ENCODE results near the gene PROX2.

Gene PROX2

DNA sequence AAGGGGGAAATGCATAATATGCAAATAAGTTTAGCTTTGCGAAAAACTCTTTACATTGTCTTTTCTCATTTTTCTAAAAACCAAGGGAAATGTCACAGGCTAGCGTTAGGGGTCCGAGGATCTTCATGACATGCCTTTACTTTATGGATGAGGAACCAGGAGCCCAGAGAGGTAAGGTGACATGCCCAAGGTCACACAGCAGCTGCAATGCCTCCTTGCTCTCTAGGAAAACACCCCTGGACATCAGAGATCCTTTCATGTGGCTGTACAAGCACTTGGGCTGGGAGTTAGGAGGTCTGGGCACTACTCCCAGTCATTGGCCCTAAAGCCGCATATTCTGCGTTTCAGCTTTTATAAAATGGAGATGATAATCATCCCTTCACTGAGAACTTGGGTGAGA is 741 bp downstream of the PROX2 start:
- no peak overlapping the region for H3K27ac Mint-ChIP-seq
- no peak for DNase-seq
- H3K36me3 Mint-ChIP-seq (ENCODE audit: low read depth) = no peaks in the 10 kb centered on the region
- H3K9me3 Mint-ChIP-seq = no peaks in the 10 kb centered on the region
- peaks cover 27% of the 10 kb centered on the region for H3K4me1 Mint-ChIP-seq (ENCODE audit: low read depth)
- no peak overlapping the region for H3K4me3 Mint-ChIP-seq
- H3K27me3 Mint-ChIP-seq = no peaks in the 10 kb centered on the region

DNA sequence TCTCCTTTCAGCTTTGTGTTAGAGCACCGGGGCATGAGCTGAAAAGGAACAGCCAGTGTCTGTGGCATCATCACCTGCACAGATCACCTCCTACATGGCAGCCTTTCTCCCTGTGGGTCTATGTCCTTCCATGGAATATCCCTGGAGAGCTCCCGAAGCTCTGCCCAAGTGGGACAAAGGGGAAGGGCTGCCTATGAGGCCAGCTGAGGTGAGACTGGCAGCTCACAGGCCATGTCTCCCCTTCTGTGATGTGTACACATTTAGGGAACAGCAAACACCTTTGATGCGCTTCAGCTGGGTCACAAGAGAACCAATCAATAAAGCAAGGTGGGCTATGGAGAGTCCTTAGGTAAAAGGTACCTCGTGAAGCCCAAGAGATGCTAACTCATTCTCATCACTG is 4.1 kb downstream of the PROX2 start:
- H3K27ac Mint-ChIP-seq = no peak overlapping the region
- no peaks in the 10 kb centered on the region for H3K36me3 Mint-ChIP-seq (ENCODE audit: low read depth)
- H3K4me1 Mint-ChIP-seq (ENCODE audit: low read depth) = peaks cover 31% of the 10 kb centered on the region
- H3K27me3 Mint-ChIP-seq = no peaks in the 10 kb centered on the region
- no peak overlapping the region for H3K4me3 Mint-ChIP-seq
- no peak for DNase-seq
- no peaks in the 10 kb centered on the region for H3K9me3 Mint-ChIP-seq

DNA sequence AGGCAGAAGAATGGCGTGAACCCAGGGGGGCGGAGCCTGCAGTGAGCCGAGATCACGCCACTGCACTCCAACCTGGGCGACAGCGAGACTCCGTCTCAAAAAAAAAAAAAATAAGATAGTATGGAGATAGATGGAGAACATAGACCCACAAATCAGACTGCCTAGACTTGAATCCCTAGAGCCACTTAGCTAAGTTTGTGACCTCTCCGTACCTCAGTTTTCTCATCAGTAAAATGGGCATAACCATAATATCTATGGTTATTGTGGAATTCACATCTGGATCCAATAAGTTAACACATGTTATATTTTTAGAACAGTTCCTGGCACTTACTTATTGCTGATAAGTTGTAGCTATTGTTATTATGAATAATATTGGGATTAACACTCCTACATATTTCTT is 7.2 kb downstream of the PROX2 start:
- H3K9me3 Mint-ChIP-seq = no peaks in the 10 kb centered on the region
- DNase-seq = no peak
- H3K27ac Mint-ChIP-seq = no peak overlapping the region
- H3K27me3 Mint-ChIP-seq = no peaks in the 10 kb centered on the region
- no peaks in the 10 kb centered on the region for H3K36me3 Mint-ChIP-seq (ENCODE audit: low read depth)
- H3K4me1 Mint-ChIP-seq (ENCODE audit: low read depth) = peaks cover 23% of the 10 kb centered on the region
- H3K4me3 Mint-ChIP-seq = no peak overlapping the region

DNA sequence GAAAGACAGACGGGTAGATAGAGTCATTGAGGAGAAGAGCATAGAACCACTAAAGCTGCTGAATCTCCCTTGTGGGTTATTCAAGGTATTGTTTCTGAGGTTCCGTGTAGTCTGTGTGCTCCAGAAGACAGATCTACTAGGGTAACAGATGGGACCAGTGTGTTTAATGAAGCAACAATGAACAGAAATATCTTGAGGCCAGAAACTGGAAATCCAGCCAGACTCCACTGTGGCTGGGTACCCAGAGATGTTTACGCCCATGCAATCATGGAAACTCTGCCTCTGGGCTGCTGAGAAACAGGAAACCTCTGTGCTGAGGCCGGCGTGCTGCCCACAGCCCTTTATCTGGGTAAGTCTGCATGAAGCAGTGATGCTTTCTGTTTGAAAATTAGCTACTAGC is 8.3 kb downstream of the PROX2 start:
- no peaks in the 10 kb centered on the region for H3K9me3 Mint-ChIP-seq
- peak overlapping the region; percentile 30 for H3K4me3 Mint-ChIP-seq
- H3K27me3 Mint-ChIP-seq = no peaks in the 10 kb centered on the region
- peak overlapping the region; percentile 82 for H3K27ac Mint-ChIP-seq
- peaks cover 23% of the 10 kb centered on the region for H3K4me1 Mint-ChIP-seq (ENCODE audit: low read depth)
- H3K36me3 Mint-ChIP-seq (ENCODE audit: low read depth) = no peaks in the 10 kb centered on the region
- DNase-seq = peak; percentile 52

DNA sequence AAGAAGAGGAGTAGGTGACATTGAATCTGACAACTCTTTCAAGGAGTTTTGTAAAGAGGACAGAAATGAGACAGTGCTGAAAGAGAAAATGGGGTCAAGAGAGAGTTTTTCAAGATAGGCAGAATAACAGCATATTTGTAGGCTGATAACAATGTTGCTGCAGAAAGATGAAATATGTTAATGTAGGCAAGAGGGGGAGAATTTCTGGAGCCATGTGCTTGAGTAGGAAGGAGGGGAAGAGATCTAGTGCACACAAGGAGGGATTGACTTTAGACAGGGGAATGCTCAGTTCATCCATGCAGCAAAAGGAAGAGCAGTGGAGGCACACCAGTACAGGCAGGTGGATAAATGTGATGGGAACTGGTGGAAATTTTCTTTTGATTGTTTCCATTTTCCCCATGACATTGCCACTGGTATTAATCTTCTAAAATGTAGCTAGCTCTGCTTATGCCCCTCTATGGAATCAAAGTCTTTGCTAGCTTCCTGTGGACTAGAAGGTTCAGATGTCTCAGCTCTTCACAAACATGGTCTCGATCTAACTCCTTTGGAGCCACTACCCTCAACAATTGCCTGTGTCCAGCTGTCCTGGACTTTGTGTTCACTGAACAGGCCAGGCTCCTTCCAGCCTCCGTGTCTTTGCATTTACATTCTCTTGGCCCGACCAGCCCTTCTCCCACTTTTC is 9.1 kb downstream of the PROX2 start:
- H3K4me3 Mint-ChIP-seq = no peak overlapping the region
- no peak for DNase-seq
- H3K36me3 Mint-ChIP-seq (ENCODE audit: low read depth) = no peaks in the 10 kb centered on the region
- peak overlapping the region; percentile 1 for H3K27ac Mint-ChIP-seq
- H3K4me1 Mint-ChIP-seq (ENCODE audit: low read depth) = peaks cover 23% of the 10 kb centered on the region
- no peaks in the 10 kb centered on the region for H3K27me3 Mint-ChIP-seq
- no peaks in the 10 kb centered on the region for H3K9me3 Mint-ChIP-seq

DNA sequence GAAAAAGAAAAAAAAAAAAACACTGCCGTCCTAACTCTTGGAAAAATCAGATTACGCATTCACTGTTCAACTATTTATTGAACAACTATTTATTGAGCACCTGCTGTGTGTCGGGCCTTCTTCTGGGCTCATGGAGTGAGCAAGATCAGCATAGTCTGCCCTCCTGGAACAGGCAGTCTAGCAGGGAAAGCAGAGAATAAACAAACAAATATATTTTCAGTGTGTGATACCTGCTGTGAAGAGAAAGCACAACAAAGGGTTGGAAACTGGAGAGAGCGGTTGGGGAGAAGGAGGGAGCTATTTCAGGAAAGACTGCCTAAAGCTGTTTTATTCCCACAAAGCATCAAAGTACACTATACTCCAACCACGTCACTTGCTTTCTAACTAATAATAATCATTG is 10.8 kb downstream of the PROX2 start:
- Mint-ChIP-seq H3K9me3 (no peaks in the 10 kb centered on the region), H3K4me1 (ENCODE audit: low read depth) (peaks cover 24% of the 10 kb centered on the region), H3K4me3 (no peak overlapping the region), H3K27ac (no peak overlapping the region), H3K36me3 (ENCODE audit: low read depth) (no peaks in the 10 kb centered on the region), H3K27me3 (no peaks in the 10 kb centered on the region)
- DNase-seq = no peak

DNA sequence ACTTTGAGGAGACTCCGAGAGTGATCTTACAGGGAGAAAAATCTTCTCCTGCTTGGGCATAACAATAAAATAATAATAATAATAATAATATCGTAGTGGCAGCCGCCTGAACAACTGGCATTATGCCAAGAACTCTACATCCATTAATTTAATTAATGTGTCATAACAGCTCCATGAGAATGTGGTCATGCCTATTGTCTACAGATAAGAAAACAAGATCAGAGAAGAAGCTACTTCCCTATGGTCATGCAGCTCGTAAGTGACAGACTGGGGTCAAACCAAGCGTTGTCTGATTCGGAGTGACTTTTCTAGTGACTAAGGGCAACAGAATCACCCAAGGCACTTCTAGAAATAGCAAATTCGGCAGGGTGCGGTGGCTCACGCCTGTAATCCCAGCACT is 11.7 kb downstream of the PROX2 start:
- DNase-seq = no peak
- no peaks in the 10 kb centered on the region for H3K36me3 Mint-ChIP-seq (ENCODE audit: low read depth)
- H3K27ac Mint-ChIP-seq = no peak overlapping the region
- no peaks in the 10 kb centered on the region for H3K9me3 Mint-ChIP-seq
- H3K4me3 Mint-ChIP-seq = no peak overlapping the region
- no peaks in the 10 kb centered on the region for H3K27me3 Mint-ChIP-seq
- peaks cover 24% of the 10 kb centered on the region for H3K4me1 Mint-ChIP-seq (ENCODE audit: low read depth)

DNA sequence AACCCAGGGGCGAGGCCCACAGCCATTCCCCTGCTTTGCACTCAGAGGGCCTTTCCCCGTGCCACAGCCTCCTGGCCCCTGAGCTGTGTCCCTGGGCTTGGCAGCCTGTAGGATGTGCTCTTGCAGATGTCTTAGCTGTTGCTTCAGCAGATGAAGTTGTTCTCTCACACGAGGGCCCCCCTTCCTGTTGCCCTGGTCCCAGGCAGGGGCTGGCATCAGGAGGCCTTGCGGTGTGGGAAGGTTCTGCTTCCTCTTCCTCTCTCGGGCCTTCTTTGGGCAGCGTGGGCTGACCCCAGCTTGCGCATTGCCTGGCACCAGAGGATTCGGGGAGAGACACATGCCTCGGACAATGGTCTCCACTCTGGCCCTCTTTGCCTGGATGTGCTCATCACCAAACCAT is 12.7 kb downstream of the PROX2 start:
- Mint-ChIP-seq H3K9me3 (no peaks in the 10 kb centered on the region), H3K36me3 (ENCODE audit: low read depth) (no peaks in the 10 kb centered on the region), H3K4me3 (no peak overlapping the region), H3K4me1 (ENCODE audit: low read depth) (peaks cover 21% of the 10 kb centered on the region), H3K27me3 (no peaks in the 10 kb centered on the region), H3K27ac (no peak overlapping the region)
- DNase-seq = no peak

DNA sequence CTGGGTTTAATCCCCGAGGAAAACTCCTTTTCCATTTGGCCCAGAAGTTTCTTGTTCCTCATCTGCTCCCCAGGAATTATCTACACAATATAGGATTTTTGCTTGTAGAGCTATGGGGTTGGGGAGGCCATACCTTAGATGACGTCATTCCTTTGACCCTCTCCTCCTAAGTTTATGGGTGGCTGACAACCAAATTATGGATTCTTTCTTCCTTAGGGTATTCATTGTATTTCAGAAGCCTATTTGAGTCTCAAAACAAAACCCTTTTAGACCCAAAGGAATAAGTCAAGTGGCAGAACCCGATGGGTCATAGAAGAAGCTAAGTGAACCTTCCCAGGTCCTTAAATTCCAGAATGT is 14.2 kb downstream of the PROX2 start:
- no peak for DNase-seq
- Mint-ChIP-seq H3K36me3 (ENCODE audit: low read depth) (no peaks in the 10 kb centered on the region), H3K27me3 (no peaks in the 10 kb centered on the region), H3K4me1 (ENCODE audit: low read depth) (peaks cover 9% of the 10 kb centered on the region), H3K9me3 (no peaks in the 10 kb centered on the region), H3K4me3 (no peak overlapping the region), H3K27ac (no peak overlapping the region)

DNA sequence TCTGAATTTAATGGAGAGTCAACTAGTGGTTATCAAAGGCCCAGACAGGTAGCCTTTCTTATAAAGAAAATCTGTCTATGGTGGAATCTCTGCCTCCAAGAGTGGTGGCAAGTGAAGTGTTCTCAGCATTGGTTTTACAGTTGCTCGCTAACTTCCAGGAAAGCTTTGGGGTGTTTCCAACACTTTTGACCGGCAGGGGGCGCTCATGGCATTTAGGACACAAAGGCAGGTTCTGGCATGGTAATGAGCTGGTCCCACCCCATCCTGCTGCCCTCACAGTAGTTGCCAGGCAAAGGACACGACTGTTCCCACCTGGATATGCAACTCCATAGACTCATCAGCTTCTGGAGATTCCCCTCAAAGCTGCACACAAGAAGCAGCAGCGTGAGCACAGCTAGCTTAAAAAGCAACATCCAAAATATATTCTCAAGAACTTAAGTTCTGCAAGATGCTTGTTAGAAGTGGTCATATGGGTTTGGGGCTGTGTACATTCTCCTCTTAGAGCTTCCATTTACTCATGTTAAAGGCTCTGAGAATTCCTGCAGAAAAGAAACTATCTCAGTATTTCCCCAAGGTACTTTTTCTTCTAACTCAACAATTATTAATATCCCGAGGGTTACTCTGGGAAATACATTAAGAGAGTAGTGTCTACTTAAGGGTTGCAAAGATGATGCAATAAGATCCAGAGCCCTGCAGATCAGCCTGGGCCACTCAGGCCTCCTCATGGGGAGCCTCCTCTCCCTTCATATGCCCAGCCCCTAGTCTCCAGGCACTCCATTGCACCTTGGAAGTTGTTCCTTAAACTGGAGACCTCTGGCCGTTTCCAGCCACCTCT is 14.8 kb downstream of the PROX2 start:
- Mint-ChIP-seq H3K27me3 (no peaks in the 10 kb centered on the region), H3K27ac (no peak overlapping the region), H3K4me1 (ENCODE audit: low read depth) (peaks cover 3% of the 10 kb centered on the region), H3K36me3 (ENCODE audit: low read depth) (no peaks in the 10 kb centered on the region), H3K9me3 (no peaks in the 10 kb centered on the region), H3K4me3 (no peak overlapping the region)
- DNase-seq = peak; percentile 95

DNA sequence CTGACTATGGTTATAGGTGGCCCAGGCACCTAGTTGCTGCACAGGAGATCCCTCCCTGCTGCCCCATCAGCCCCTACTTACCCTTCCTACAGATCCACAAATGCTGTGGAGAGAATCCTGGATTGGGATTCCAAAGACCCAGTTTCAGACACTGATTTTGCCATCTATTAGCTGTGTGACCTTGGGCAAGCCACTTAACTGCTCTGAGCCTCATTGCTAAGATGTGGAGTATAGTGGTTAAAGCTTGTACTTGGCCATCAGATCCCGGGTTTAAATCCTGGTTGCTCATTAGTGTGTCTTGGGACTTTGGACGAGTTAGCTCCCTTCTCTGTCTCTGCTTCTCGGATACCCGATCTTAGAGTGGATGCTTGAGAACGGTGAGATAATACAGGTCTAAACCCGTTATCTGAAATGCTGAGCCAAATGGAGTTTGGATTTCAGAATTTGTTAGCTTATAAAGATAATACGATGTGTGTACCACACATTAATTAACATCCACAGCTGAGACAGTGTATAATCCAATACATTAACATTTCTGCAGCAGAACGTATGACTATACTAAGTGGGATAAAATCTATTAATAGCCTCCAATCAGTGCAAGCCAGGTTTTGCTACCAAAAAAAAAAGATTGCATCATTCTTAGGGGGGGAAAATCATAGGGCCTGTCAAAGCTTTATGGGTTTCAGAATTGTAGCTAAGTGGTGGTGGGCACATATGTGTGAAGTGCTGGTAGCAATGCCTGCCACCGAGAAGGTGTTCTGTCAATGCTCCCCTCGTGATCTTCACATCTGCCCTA is 16.0 kb downstream of the PROX2 start:
- no peaks in the 10 kb centered on the region for H3K9me3 Mint-ChIP-seq
- H3K4me3 Mint-ChIP-seq = no peak overlapping the region
- DNase-seq = no peak
- H3K4me1 Mint-ChIP-seq (ENCODE audit: low read depth) = peaks cover 2% of the 10 kb centered on the region
- H3K27ac Mint-ChIP-seq = peak overlapping the region; percentile 17
- no peaks in the 10 kb centered on the region for H3K36me3 Mint-ChIP-seq (ENCODE audit: low read depth)
- H3K27me3 Mint-ChIP-seq = no peaks in the 10 kb centered on the region

DNA sequence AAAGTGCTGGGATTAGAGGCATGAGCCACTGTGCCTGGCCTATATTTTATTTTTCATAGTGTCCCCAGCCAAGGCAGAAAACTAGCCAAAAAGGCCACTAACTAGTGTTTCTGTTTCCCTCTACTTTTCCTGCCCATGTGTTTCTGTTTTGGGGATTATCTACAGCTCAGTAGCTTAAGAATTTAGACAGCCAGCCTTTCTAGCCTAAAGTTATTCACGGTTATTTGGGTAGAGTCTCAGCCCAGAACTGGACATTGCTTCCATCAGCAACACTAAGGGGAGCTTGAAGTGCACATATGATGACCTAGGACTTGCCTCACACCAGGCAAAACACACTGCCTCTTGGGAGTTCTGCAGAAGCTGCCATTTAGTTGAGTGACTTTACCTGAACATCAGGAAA is 17.9 kb downstream of the PROX2 start:
- no peak overlapping the region for H3K27ac Mint-ChIP-seq
- H3K27me3 Mint-ChIP-seq = no peaks in the 10 kb centered on the region
- no peaks in the 10 kb centered on the region for H3K36me3 Mint-ChIP-seq (ENCODE audit: low read depth)
- peaks cover 15% of the 10 kb centered on the region for H3K4me1 Mint-ChIP-seq (ENCODE audit: low read depth)
- no peak for DNase-seq
- H3K9me3 Mint-ChIP-seq = no peaks in the 10 kb centered on the region
- H3K4me3 Mint-ChIP-seq = no peak overlapping the region

DNA sequence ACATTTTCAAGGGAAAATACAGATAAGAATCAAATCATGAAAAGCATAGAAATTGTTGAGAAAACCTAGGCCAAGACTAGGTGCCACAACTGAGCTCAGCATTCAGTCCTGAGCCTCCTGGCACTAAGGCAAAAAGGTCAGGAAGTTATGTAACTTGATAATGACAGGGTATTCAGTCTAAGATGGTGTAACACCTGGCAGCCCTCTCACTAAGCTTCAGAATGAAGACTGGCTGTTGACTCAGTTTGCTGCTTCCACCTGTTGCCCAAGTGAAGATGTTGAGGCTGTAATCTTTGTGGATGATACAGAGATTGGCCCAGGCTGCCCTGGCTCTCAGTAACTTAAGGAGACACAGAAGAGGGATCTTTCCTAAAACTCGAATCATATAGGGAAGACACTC is 19.6 kb downstream of the PROX2 start:
- no peak for DNase-seq
- Mint-ChIP-seq H3K4me3 (no peak overlapping the region), H3K36me3 (ENCODE audit: low read depth) (no peaks in the 10 kb centered on the region), H3K27me3 (no peaks in the 10 kb centered on the region), H3K27ac (no peak overlapping the region), H3K9me3 (no peaks in the 10 kb centered on the region), H3K4me1 (ENCODE audit: low read depth) (peaks cover 22% of the 10 kb centered on the region)

DNA sequence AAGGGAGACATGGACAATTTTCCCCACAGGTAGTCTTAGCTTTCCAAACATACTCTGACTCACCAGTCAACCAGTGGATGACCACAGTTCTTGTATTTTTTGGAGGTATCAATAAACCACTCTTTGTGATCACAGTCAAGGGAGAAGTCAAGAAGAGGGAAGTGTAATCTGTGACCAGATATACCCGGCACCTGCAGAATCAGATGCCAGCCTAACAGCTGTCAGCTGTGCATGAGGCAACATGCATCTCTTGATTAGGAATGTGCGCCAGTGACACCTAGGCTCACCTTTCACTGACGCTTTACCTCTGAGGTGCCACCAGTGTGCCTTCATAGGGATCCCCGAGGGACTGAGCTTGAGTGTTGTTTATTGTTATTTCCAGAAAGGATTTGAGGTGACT is 20.0 kb downstream of the PROX2 start:
- Mint-ChIP-seq H3K27me3 (no peaks in the 10 kb centered on the region), H3K4me3 (no peak overlapping the region), H3K27ac (no peak overlapping the region)

DNA sequence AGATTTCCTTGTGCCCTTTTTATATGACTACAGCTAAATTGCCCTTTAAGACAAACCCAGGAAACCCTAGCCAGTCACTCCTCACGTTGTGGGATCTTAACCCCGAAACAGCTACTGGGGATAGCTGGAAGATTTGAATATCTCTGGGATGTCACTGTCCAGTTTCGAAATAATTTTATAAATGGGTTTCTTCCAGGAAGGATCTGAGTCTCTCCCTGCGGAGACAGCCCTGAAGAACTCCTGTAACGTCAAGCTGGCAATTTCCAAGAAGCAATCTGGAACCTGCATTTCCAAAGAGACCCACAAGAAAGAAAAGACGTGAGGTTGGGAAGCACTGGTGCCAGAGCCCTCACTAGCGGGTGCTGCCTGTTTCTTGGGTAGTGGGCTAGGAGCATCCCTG is 20.9 kb downstream of the PROX2 start:
- H3K4me3 Mint-ChIP-seq = no peak overlapping the region
- H3K4me1 Mint-ChIP-seq (ENCODE audit: low read depth) = peaks cover 20% of the 10 kb centered on the region
- H3K9me3 Mint-ChIP-seq = no peaks in the 10 kb centered on the region
- peak overlapping the region; percentile 37 for H3K27ac Mint-ChIP-seq
- H3K27me3 Mint-ChIP-seq = no peaks in the 10 kb centered on the region
- H3K36me3 Mint-ChIP-seq (ENCODE audit: low read depth) = no peaks in the 10 kb centered on the region
- DNase-seq = no peak

More for the DNA sequence above, 20.0 kb downstream of the PROX2 start:
- H3K36me3 Mint-ChIP-seq (ENCODE audit: low read depth) = no peaks in the 10 kb centered on the region
- peaks cover 22% of the 10 kb centered on the region for H3K4me1 Mint-ChIP-seq (ENCODE audit: low read depth)
- no peaks in the 10 kb centered on the region for H3K9me3 Mint-ChIP-seq
- DNase-seq = no peak

Measured in activated T-cell treated with anti-CD3 and anti-CD28 coated beads, Interleukin-2, amount 50 U/mL, for 24 hours (primary cell).